Neural crest cell (in vitro differentiated cells): ENCODE measurements around the gene B4GAT1. TPM values are rescaled to one million over a fixed set of nuclear protein-coding genes. Genes with fewer than 3 reads are reported as not detected.
"Not testable (repeated sequence)": the region's sequence is repeated elsewhere in the genome, so short reads cannot be mapped to it uniquely, and the experiment has no call there.

Experiments
- DNase-seq: peaks from one replicate; pipeline ENCODE4 v3.0.0; 2021; ENCODE audit warnings: low read depth, mixed read lengths, low spot score
- H3K27ac Mint-ChIP-seq: one replicate; pipeline ENCODE4 v1.8.0; 2021; ENCODE audit warnings: mild to moderate bottlenecking, mixed read lengths; ENCODE audit not compliant: unreplicated experiment
- H3K27me3 Mint-ChIP-seq: 2 replicates; pipeline ENCODE4 v1.8.0; 2021; ENCODE audit warnings: low read depth, mild to moderate bottlenecking, mixed read lengths
- H3K36me3 Mint-ChIP-seq: 2 replicates; pipeline ENCODE4 v1.8.0; 2021; ENCODE audit warnings: low read depth, mild to moderate bottlenecking, mixed read lengths
- H3K4me1 Mint-ChIP-seq: 2 replicates; pipeline ENCODE4 v1.8.0; 2021; ENCODE audit warnings: mixed read lengths
- H3K4me3 Mint-ChIP-seq: one replicate; pipeline ENCODE4 v1.8.0; 2021; ENCODE audit warnings: mild to moderate bottlenecking, mixed read lengths
- H3K9me3 Mint-ChIP-seq: 2 replicates; pipeline ENCODE4 v1.8.0; 2021; ENCODE audit warnings: mixed read lengths
- total RNA-seq: library from RNA; stranded (reverse); gene quantifications from 2 replicates; pipeline ENCODE4 v1.2.1, GENCODE V29; 2021
- TF ChIP-seq, protein P1 (sequence below): fragments of 200-600 bp; sonication (generic); conservative IDR thresholded peaks from 2 replicates; pipeline ENCODE4 v1.5.0; 2021; ENCODE audit warnings: antibody characterized with exemption, mild to moderate bottlenecking

The B4GAT1 gene
- total RNA-seq, 1 donor from 2014 or later = 43.8 TPM

GRCh38 chr11:66314186-66314501 lies 33.3 kb downstream of the B4GAT1 start:
- no peaks in the 10 kb centered on the region for H3K9me3 Mint-ChIP-seq
- peaks cover 41% of the 10 kb centered on the region for H3K4me1 Mint-ChIP-seq
- H3K36me3 Mint-ChIP-seq = no peaks in the 10 kb centered on the region
- peak overlapping the region; percentile 6 for H3K27ac Mint-ChIP-seq
- no peak for DNase-seq
- TF ChIP-seq, protein P1, sequence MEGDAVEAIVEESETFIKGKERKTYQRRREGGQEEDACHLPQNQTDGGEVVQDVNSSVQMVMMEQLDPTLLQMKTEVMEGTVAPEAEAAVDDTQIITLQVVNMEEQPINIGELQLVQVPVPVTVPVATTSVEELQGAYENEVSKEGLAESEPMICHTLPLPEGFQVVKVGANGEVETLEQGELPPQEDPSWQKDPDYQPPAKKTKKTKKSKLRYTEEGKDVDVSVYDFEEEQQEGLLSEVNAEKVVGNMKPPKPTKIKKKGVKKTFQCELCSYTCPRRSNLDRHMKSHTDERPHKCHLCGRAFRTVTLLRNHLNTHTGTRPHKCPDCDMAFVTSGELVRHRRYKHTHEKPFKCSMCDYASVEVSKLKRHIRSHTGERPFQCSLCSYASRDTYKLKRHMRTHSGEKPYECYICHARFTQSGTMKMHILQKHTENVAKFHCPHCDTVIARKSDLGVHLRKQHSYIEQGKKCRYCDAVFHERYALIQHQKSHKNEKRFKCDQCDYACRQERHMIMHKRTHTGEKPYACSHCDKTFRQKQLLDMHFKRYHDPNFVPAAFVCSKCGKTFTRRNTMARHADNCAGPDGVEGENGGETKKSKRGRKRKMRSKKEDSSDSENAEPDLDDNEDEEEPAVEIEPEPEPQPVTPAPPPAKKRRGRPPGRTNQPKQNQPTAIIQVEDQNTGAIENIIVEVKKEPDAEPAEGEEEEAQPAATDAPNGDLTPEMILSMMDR = no peak
- H3K27me3 Mint-ChIP-seq = peaks cover 1% of the 10 kb centered on the region
- peak overlapping the region; percentile 74 for H3K4me3 Mint-ChIP-seq

DNA sequence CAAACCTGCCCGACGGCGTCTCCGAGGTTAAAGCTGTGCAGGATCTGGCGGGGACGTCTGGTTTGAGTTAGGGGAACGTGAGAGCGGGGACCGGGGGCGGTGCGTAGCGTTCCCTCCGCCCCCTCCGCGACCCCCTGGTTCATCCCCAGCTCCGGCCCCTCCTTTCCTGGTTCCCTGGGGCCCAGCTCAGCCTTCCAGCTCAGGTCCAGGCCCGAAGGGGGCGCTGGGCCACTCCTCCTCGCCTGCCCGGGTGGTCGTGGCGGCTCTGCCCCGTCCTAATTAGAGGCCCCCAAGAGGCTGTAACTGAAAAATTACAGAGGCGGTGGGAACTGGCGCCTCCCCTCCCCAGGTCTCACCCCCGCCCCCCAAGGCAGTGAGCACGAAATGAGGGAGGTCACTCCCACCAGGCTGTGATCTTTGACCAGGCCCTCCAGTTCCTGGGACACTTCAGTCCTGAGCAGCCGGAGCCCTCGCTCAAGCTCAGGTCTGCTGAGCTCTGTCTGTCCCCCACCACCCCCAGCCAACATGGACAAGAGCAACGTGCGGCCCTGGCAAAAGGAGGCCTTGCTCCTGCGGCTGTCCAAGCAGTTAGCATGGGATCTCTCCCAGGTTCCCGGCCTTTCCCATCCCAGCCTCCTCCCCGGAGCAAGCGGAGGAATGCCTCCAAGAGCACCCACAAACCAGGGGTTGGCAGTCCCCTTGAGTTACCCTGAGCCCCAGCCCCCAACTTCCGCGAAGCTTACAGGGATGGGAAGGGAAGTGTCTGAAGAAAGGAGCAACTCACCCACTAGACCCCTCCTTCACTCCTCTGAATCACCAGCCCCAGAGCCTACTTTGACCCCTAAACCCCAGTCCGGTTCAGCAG lies 33.9 kb downstream of the B4GAT1 start:
- H3K27me3 Mint-ChIP-seq = peaks cover 2% of the 10 kb centered on the region
- DNase-seq = no peak
- H3K4me3 Mint-ChIP-seq = peak overlapping the region; percentile 93
- H3K9me3 Mint-ChIP-seq = no peaks in the 10 kb centered on the region
- H3K36me3 Mint-ChIP-seq = no peaks in the 10 kb centered on the region
- peaks cover 36% of the 10 kb centered on the region for H3K4me1 Mint-ChIP-seq
- TF ChIP-seq, protein P1 = peak; percentile 14
- peak overlapping the region; percentile 89 for H3K27ac Mint-ChIP-seq

- DNase-seq = peak; percentile 100
- H3K9me3 Mint-ChIP-seq = no peaks in the 10 kb centered on the region
- H3K27me3 Mint-ChIP-seq = peaks cover 2% of the 10 kb centered on the region
- TF ChIP-seq, protein P1 = peak; percentile 15
- H3K4me1 Mint-ChIP-seq = peaks cover 29% of the 10 kb centered on the region
- peak overlapping the region; percentile 93 for H3K4me3 Mint-ChIP-seq
- H3K27ac Mint-ChIP-seq = peak overlapping the region; percentile 93
- no peaks in the 10 kb centered on the region for H3K36me3 Mint-ChIP-seq
Observed at GRCh38 chr11:66312549-66313320, 34.7 kb downstream of the B4GAT1 start.

DNA sequence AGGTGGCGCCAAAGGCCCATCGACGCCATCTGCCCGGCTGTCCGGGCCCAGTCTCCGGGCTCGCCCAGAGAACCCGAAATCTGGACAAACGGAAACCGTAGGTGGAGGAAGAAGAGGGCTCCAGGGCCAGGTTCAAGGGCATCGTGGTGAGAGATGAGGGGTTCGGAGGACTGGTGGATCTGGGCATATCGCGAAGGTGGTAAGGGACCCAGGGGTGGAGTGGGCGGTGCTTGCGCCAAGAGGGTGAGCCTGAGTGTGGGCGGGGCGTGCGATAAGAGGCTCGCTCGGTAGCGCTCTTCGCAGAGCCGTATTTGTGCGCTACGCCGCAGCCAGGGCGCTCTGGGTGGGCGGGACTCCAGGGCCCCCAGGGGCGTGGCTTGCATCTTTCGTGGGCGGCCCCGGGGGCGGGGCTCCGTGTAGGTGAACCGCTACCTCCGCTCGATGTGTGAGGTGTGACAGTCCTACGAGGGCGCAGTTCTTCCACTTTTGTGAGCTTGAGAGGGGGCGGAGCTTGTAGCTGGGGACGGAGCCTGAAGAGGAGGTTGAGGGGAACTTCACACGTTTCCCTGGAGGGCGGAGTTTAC lies 35.4 kb downstream of the B4GAT1 start:
- peak; percentile 72 for DNase-seq
- peak overlapping the region; percentile 93 for H3K27ac Mint-ChIP-seq
- H3K36me3 Mint-ChIP-seq = no peaks in the 10 kb centered on the region
- peaks cover 5% of the 10 kb centered on the region for H3K27me3 Mint-ChIP-seq
- TF ChIP-seq, protein P1 = peak; percentile 88
- no peaks in the 10 kb centered on the region for H3K9me3 Mint-ChIP-seq
- H3K4me1 Mint-ChIP-seq = peaks cover 22% of the 10 kb centered on the region
- peak overlapping the region; percentile 93 for H3K4me3 Mint-ChIP-seq

- H3K4me1 Mint-ChIP-seq = peaks cover 22% of the 10 kb centered on the region
- H3K36me3 Mint-ChIP-seq = no peaks in the 10 kb centered on the region
- H3K27ac Mint-ChIP-seq = peak overlapping the region; percentile 93
- H3K9me3 Mint-ChIP-seq = no peaks in the 10 kb centered on the region
- TF ChIP-seq, protein P1 = no peak
- peaks cover 5% of the 10 kb centered on the region for H3K27me3 Mint-ChIP-seq
- DNase-seq = no peak
- H3K4me3 Mint-ChIP-seq = peak overlapping the region; percentile 93
Observed at GRCh38 chr11:66311470-66311964, 35.9 kb downstream of the B4GAT1 start.

GRCh38 chr11:66310803-66311440 lies 36.5 kb downstream of the B4GAT1 start:
- not testable (repeated sequence) for H3K27ac Mint-ChIP-seq, H3K27me3 Mint-ChIP-seq, DNase-seq, H3K9me3 Mint-ChIP-seq, H3K36me3 Mint-ChIP-seq
- Mint-ChIP-seq H3K4me1 (peaks cover 22% of the 10 kb centered on the region), H3K4me3 (peak overlapping the region; percentile 44)
